ENCODE measurements around the gene EVL. TPM values are rescaled to one million over a fixed set of nuclear protein-coding genes. Genes with fewer than 3 reads are reported as not detected.

The EVL gene
- total RNA-seq, 1 donor = 16.6 TPM

GRCh38 chr14:100106250-100107112 lies 41.3 kb downstream of the EVL start:
- TF ChIP-seq CTCF (IDR thresholded peaks at IDR 0.05; ENCODE audit: extremely low read depth, low read depth, low read length) = no peak

GRCh38 chr14:100107236-100107635 lies 42.0 kb downstream of the EVL start:
- Histone ChIP-seq H3K36me3 (ENCODE audit: insufficient read depth, low read length) (no peaks in the 10 kb centered on the region), H3K9me3 (ENCODE audit: low read depth, low read length) (no peaks in the 10 kb centered on the region), H4K20me1 (ENCODE audit: insufficient read depth, low read length) (no peaks in the 10 kb centered on the region), H3K27me3 (ENCODE audit: insufficient read depth, low read length) (no peaks in the 10 kb centered on the region), H3K4me1 (ENCODE audit: insufficient read depth, low read length) (peaks cover 43% of the 10 kb centered on the region), H2AFZ (ENCODE audit: low read length) (no peak overlapping the region), H3K79me2 (ENCODE audit: insufficient read depth, low read length) (no peaks in the 10 kb centered on the region), H3K4me2 (ENCODE audit: insufficient read depth, low read length) (no peak overlapping the region), H3K4me3 (ENCODE audit: insufficient read depth, low read length) (no peak overlapping the region), H3K27ac (ENCODE audit: low read depth, low read length) (no peak overlapping the region)
- no peak for TF ChIP-seq CTCF (IDR thresholded peaks at IDR 0.05; ENCODE audit: extremely low read depth, low read depth, low read length)
- no peak for DNase-seq (ENCODE audit: insufficient read length, low spot score, missing footprints)

More at GRCh38 chr14:100106250-100107112, 41.3 kb downstream of the EVL start:
- Histone ChIP-seq H3K27ac (ENCODE audit: low read depth, low read length) (no peak overlapping the region), H3K4me3 (ENCODE audit: insufficient read depth, low read length) (no peak overlapping the region), H2AFZ (ENCODE audit: low read length) (no peak overlapping the region), H3K79me2 (ENCODE audit: insufficient read depth, low read length) (no peaks in the 10 kb centered on the region), H3K9me3 (ENCODE audit: low read depth, low read length) (no peaks in the 10 kb centered on the region), H3K27me3 (ENCODE audit: insufficient read depth, low read length) (no peaks in the 10 kb centered on the region), H4K20me1 (ENCODE audit: insufficient read depth, low read length) (no peaks in the 10 kb centered on the region), H3K4me2 (ENCODE audit: insufficient read depth, low read length) (no peak overlapping the region), H3K36me3 (ENCODE audit: insufficient read depth, low read length) (no peaks in the 10 kb centered on the region), H3K4me1 (ENCODE audit: insufficient read depth, low read length) (peaks cover 38% of the 10 kb centered on the region)
- peak; percentile 45 for DNase-seq (ENCODE audit: insufficient read length, low spot score, missing footprints)

- Histone ChIP-seq H3K9me3 (ENCODE audit: low read depth, low read length) (no peaks in the 10 kb centered on the region), H3K4me1 (ENCODE audit: insufficient read depth, low read length) (peaks cover 49% of the 10 kb centered on the region), H3K4me3 (ENCODE audit: insufficient read depth, low read length) (no peak overlapping the region), H2AFZ (ENCODE audit: low read length) (peak overlapping the region; percentile 47), H3K27me3 (ENCODE audit: insufficient read depth, low read length) (no peaks in the 10 kb centered on the region), H3K4me2 (ENCODE audit: insufficient read depth, low read length) (peak overlapping the region; percentile 22), H3K27ac (ENCODE audit: low read depth, low read length) (peak overlapping the region; percentile 55), H4K20me1 (ENCODE audit: insufficient read depth, low read length) (no peaks in the 10 kb centered on the region), H3K36me3 (ENCODE audit: insufficient read depth, low read length) (no peaks in the 10 kb centered on the region), H3K79me2 (ENCODE audit: insufficient read depth, low read length) (no peaks in the 10 kb centered on the region)
- peak; percentile 94 for DNase-seq (ENCODE audit: insufficient read length, low spot score, missing footprints)
- peak; percentile 86 for TF ChIP-seq CTCF (IDR thresholded peaks at IDR 0.05; ENCODE audit: extremely low read depth, low read depth, low read length)
Measured at GRCh38 chr14:100108042-100108825, 43.0 kb downstream of the EVL start.

All from osteoblast (primary cell).